Keratinocyte (primary cell): ENCODE measurements around the gene ZNF688. TPM values are rescaled to one million over a fixed set of nuclear protein-coding genes. Genes with fewer than 3 reads are reported as not detected.

Source experiments
- DNase-seq: peaks from one replicate; pipeline ENCODE4 v3.0.0-alpha.2; 2011; ENCODE audit warnings: low read depth, missing footprints, low spot score
- FAIRE-seq: peaks from 2 replicates; lab custom pipeline; 2011; peaks lifted over from hg19 to GRCh38; lab: Jason Lieb, UNC
- H2AFZ ChIP-seq: 2 replicates; pipeline ENCODE4 v1.6.0; 2012; ENCODE audit warnings: low read length, control low read depth, inconsistent platforms; ENCODE audit not compliant: control insufficient read depth
- H3K27ac ChIP-seq: 2 replicates; pipeline ENCODE4 v1.5.1; 2011; ENCODE audit warnings: low read length; ENCODE audit not compliant: control insufficient read depth, insufficient read depth
- H3K27me3 ChIP-seq: 3 replicates; pipeline ENCODE4 v1.6.0; 2011; ENCODE audit warnings: low read length; ENCODE audit not compliant: control insufficient read depth, insufficient read depth; ENCODE audit errors: extremely low read depth
- H3K36me3 ChIP-seq, 2 experiments: 2 replicates in 1 of 2; 3 replicates in 1 of 2; pipeline ENCODE4 v1.5.1; 2011; ENCODE audit warnings: low read length in 2 of 2, mild to moderate bottlenecking in 1 of 2; ENCODE audit not compliant: control insufficient read depth in 2 of 2, insufficient read depth in 2 of 2; ENCODE audit errors: extremely low read depth in 1 of 2
- H3K4me1 ChIP-seq: 3 replicates; pipeline ENCODE4 v1.5.1; 2011; ENCODE audit warnings: low read length; ENCODE audit not compliant: control insufficient read depth, insufficient read depth; ENCODE audit errors: extremely low read depth
- H3K4me2 ChIP-seq: 3 replicates; pipeline ENCODE4 v1.6.0; 2011; ENCODE audit warnings: low read depth, low read length; ENCODE audit not compliant: control insufficient read depth, insufficient read depth; ENCODE audit errors: extremely low read depth
- H3K4me3 ChIP-seq, 3 experiments: fragments of 200-600 bp in 1 of 3; sonication (generic) in 1 of 3; 2 replicates in 2 of 3; 3 replicates in 1 of 3; pipeline ENCODE4 v1.5.1; 2011 to 2016; ENCODE audit warnings: low read length in 3 of 3, mild to moderate bottlenecking in 3 of 3, control low read depth in 2 of 3, inconsistent platforms in 1 of 3, low read depth in 1 of 3, mixed read lengths in 1 of 3, mixed run types in 1 of 3, moderate library complexity in 1 of 3; ENCODE audit not compliant: control insufficient read depth in 2 of 3, insufficient read depth in 2 of 3; ENCODE audit errors: extremely low read depth in 1 of 3
- H3K79me2 ChIP-seq: 2 replicates; pipeline ENCODE4 v1.6.0; 2012; ENCODE audit warnings: low read length; ENCODE audit not compliant: control insufficient read depth, insufficient read depth
- H3K9ac ChIP-seq: 3 replicates; pipeline ENCODE4 v1.6.0; 2011; ENCODE audit warnings: low read length; ENCODE audit not compliant: control insufficient read depth, insufficient read depth; ENCODE audit errors: extremely low read depth
- H3K9me1 ChIP-seq: 3 replicates; pipeline ENCODE4 v1.6.0; 2011; ENCODE audit warnings: low read length; ENCODE audit not compliant: control insufficient read depth, insufficient read depth; ENCODE audit errors: extremely low read depth
- H3K9me3 ChIP-seq: 2 replicates; pipeline ENCODE4 v1.5.1; 2012; ENCODE audit warnings: low read depth, low read length; ENCODE audit not compliant: control insufficient read depth
- H4K20me1 ChIP-seq: 3 replicates; pipeline ENCODE4 v1.6.0; 2011; ENCODE audit warnings: low read length; ENCODE audit not compliant: control insufficient read depth, insufficient read depth; ENCODE audit errors: extremely low read depth
- EZH2 ChIP-seq: IDR thresholded peaks from one replicate; pipeline ENCODE4 v1.6.1; 2012; ENCODE audit warnings: inconsistent platforms, mild to moderate bottlenecking, low read length, moderate library complexity
- dilution Hi-C: fragments of 300-500 bp; cut with MboI; formaldehyde crosslinking; loops from one replicate; pipeline ENCODE4 v1.7.0; 2020; ENCODE audit warnings: low sequenced_read_pairs; ENCODE audit not compliant: extremely low pct_ligation_motif_present
- polyA plus RNA-seq, 5 experiments: library from polyadenylated mRNA; depleted of rRNA in 3 of 5; stranded (reverse) in 3 of 5; stranded (forward) in 1 of 5; unstranded in 1 of 5; fragments of >200 nt; gene quantifications; 1 replicate in 1 of 5; 2 replicates in 3 of 5; 3 replicates in 1 of 5; pipeline versions ENCODE4 v1.2.1 to v1.2.3, GENCODE V29; 2011 to 2012; ENCODE audit warnings: missing spikeins in 2 of 5, low read depth in 1 of 5, low replicate concordance in 1 of 5
- TF ChIP-seq, protein P1 (sequence below), 3 experiments: IDR thresholded peaks in 1 of 3; conservative IDR thresholded peaks in 1 of 3; optimal IDR thresholded peaks in 1 of 3; 2 replicates in 2 of 3; 3 replicates in 1 of 3; pipeline versions ENCODE3 to v1.5.1; 2011; ENCODE audit warnings: low read length in 3 of 3, mild to moderate bottlenecking in 3 of 3, moderate library complexity in 2 of 3, control low read depth in 1 of 3, inconsistent platforms in 1 of 3; ENCODE audit not compliant: insufficient read depth in 2 of 3; ENCODE audit errors: extremely low read depth in 1 of 3

Gene ZNF688
- polyA plus RNA-seq, 1 donor (not counting 4 experiments of a cell fraction or from before 2014, with no cell fraction given): 4.9 TPM

DNA sequence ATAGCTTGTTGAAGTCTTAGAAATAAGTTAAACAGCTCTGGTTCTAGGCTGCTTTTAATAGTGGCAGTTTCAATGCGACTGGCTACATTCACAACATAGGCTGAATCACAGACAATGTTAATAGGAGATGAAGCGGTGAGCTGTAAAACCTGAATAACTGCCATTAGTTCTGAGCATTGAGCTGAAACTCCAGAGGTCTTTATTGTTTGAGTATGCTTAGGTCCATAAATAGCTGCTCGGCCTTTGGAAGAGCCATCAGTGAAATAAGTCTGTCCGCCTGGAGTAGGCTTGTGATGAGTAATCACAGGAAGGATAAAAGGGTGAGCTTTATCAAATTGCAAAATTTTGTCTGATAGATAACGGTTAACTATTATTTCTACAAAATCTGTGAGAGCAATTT lies 48.1 kb upstream of the ZNF688 start:
- Histone ChIP-seq H3K4me3 (no peak overlapping the region), H3K9ac (no peak overlapping the region), H3K79me2 (no peaks in the 10 kb centered on the region), H2AFZ (no peak overlapping the region), H3K9me1 (no peaks in the 10 kb centered on the region), H3K4me2 (no peak overlapping the region), H3K27ac (no peak overlapping the region), H3K27me3 (no peaks in the 10 kb centered on the region), H4K20me1 (no peaks in the 10 kb centered on the region), H3K36me3 (no peaks in the 10 kb centered on the region), H3K4me1 (peaks cover 11% of the 10 kb centered on the region), H3K9me3 (peaks cover 10% of the 10 kb centered on the region)
- no peak for FAIRE-seq
- dilution Hi-C loops: no loop called here
- DNase-seq: no peak
- TF ChIP-seq EZH2: no peak
- TF ChIP-seq, protein P1, sequence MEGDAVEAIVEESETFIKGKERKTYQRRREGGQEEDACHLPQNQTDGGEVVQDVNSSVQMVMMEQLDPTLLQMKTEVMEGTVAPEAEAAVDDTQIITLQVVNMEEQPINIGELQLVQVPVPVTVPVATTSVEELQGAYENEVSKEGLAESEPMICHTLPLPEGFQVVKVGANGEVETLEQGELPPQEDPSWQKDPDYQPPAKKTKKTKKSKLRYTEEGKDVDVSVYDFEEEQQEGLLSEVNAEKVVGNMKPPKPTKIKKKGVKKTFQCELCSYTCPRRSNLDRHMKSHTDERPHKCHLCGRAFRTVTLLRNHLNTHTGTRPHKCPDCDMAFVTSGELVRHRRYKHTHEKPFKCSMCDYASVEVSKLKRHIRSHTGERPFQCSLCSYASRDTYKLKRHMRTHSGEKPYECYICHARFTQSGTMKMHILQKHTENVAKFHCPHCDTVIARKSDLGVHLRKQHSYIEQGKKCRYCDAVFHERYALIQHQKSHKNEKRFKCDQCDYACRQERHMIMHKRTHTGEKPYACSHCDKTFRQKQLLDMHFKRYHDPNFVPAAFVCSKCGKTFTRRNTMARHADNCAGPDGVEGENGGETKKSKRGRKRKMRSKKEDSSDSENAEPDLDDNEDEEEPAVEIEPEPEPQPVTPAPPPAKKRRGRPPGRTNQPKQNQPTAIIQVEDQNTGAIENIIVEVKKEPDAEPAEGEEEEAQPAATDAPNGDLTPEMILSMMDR (optimal IDR thresholded peaks at IDR 0.05 in 1 of 3, IDR thresholded peaks at IDR 0.05 in 1 of 3, conservative IDR thresholded peaks at IDR 0.05 in 1 of 3; ENCODE audit: extremely low read depth in 1 of 3, insufficient read depth in 2 of 3, low read length in 3 of 3): no peak

DNA sequence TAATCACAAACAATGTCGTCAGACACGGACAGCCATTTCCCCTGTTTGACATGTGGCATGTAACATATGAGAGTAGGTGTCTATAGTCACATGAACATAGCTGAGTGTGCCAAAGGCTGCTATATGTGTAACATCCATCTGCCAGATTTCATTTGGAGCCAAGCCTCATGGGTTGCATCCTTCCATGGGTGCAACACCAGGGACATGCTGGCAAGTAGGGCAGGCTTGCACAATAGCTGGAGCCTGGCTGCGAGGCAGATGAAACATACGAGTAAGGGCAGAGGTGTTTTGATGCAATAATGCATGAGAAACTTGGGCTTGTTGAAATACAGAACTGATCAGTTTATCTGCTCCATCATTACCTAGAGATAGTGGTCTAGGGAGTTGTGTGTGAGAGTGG lies 47.7 kb upstream of the ZNF688 start:
- Histone ChIP-seq H3K36me3 (no peaks in the 10 kb centered on the region), H3K4me1 (peaks cover 9% of the 10 kb centered on the region), H3K27me3 (no peaks in the 10 kb centered on the region), H3K9ac (no peak overlapping the region), H3K79me2 (no peaks in the 10 kb centered on the region), H3K4me3 (no peak overlapping the region), H3K9me3 (peaks cover 10% of the 10 kb centered on the region), H3K27ac (no peak overlapping the region), H3K4me2 (no peak overlapping the region), H2AFZ (no peak overlapping the region), H3K9me1 (no peaks in the 10 kb centered on the region), H4K20me1 (no peaks in the 10 kb centered on the region)
- FAIRE-seq (no peak), DNase-seq (no peak)
- dilution Hi-C loops: no loop called here
- TF ChIP-seq, protein P1 (optimal IDR thresholded peaks at IDR 0.05 in 1 of 3, IDR thresholded peaks at IDR 0.05 in 1 of 3, conservative IDR thresholded peaks at IDR 0.05 in 1 of 3; ENCODE audit: extremely low read depth in 1 of 3, insufficient read depth in 2 of 3, low read length in 3 of 3): no peak
- no peak for TF ChIP-seq EZH2
